Measurements from ENCODE around the gene TMEM125.

Gene TMEM125

GRCh38 chr1:43266881-43267280 is 2.9 kb upstream of the TMEM125 start:
- Histone ChIP-seq H3K9me2 (ENCODE audit: low read depth, low read length) (no peaks in the 10 kb centered on the region), H3F3A (ENCODE audit: insufficient read depth, low read length) (no peaks in the 10 kb centered on the region), H3K9ac (ENCODE audit: low read length) (no peak overlapping the region), H3K4me3 (ENCODE audit: low read depth, low read length, poor library complexity, severe bottlenecking) (no peak overlapping the region), H2AFZ (ENCODE audit: low read length) (no peak overlapping the region), H3K27me3 (ENCODE audit: insufficient read depth, low read length) (no peaks in the 10 kb centered on the region; the same call in 1 of the 2 replicates), H3K27ac (ENCODE audit: low read depth, low read length, poor library complexity, severe bottlenecking) (no peak overlapping the region), H3K4me1 (ENCODE audit: insufficient read depth, low read length, severe bottlenecking) (peaks cover 3% of the 10 kb centered on the region), H3K4me2 (ENCODE audit: low read length) (no peak overlapping the region), H4K20me1 (ENCODE audit: insufficient read depth, low read length) (no peaks in the 10 kb centered on the region), H3K79me2 (ENCODE audit: insufficient read depth, low read length) (no peaks in the 10 kb centered on the region), H3K9me3 (ENCODE audit: low read length) (peaks cover 7% of the 10 kb centered on the region; the same call in 1 of the 2 replicates), H3K36me3 (ENCODE audit: insufficient read depth, low read length) (no peaks in the 10 kb centered on the region)
- TF ChIP-seq CTCF (IDR thresholded peaks at IDR 0.05; ENCODE audit: low read length) = no peak
- TF ChIP-seq EZH2 (IDR thresholded peaks at IDR 0.05; ENCODE audit: borderline replicate concordance, low read length) = no peak

GRCh38 chr1:43267291-43267805 is 2.4 kb upstream of the TMEM125 start:
- no peak overlapping the region for H3K4me2 ChIP-seq (ENCODE audit: low read length)
- TF ChIP-seq EZH2 (IDR thresholded peaks at IDR 0.05; ENCODE audit: borderline replicate concordance, low read length) (no peak), CTCF (IDR thresholded peaks at IDR 0.05; ENCODE audit: low read length) (no peak)
- H2AFZ ChIP-seq (ENCODE audit: low read length) = no peak overlapping the region
- H3K27ac ChIP-seq (ENCODE audit: low read depth, low read length, poor library complexity, severe bottlenecking) = no peak overlapping the region
- H3K79me2 ChIP-seq (ENCODE audit: insufficient read depth, low read length) = no peaks in the 10 kb centered on the region
- no peaks in the 10 kb centered on the region for H4K20me1 ChIP-seq (ENCODE audit: insufficient read depth, low read length)
- H3K4me1 ChIP-seq (ENCODE audit: insufficient read depth, low read length, severe bottlenecking) = peaks cover 3% of the 10 kb centered on the region
- H3K4me3 ChIP-seq (ENCODE audit: low read depth, low read length, poor library complexity, severe bottlenecking) = no peak overlapping the region
- H3K36me3 ChIP-seq (ENCODE audit: insufficient read depth, low read length) = no peaks in the 10 kb centered on the region
- H3K9ac ChIP-seq (ENCODE audit: low read length) = no peak overlapping the region
- H3F3A ChIP-seq (ENCODE audit: insufficient read depth, low read length) = no peaks in the 10 kb centered on the region
- H3K27me3 ChIP-seq (ENCODE audit: insufficient read depth, low read length) = no peaks in the 10 kb centered on the region; the same call in 1 of the 2 replicates
- peaks cover 7% of the 10 kb centered on the region; the same call in 1 of the 2 replicates for H3K9me3 ChIP-seq (ENCODE audit: low read length)
- H3K9me2 ChIP-seq (ENCODE audit: low read depth, low read length) = no peaks in the 10 kb centered on the region

- H3K27ac ChIP-seq (ENCODE audit: low read depth, low read length, poor library complexity, severe bottlenecking) = no peak overlapping the region
- H3K4me2 ChIP-seq (ENCODE audit: low read length) = no peak overlapping the region
- no peaks in the 10 kb centered on the region; the same call in 1 of the 2 replicates for H3K27me3 ChIP-seq (ENCODE audit: insufficient read depth, low read length)
- H2AFZ ChIP-seq (ENCODE audit: low read length) = no peak overlapping the region
- no peaks in the 10 kb centered on the region for H3F3A ChIP-seq (ENCODE audit: insufficient read depth, low read length)
- H3K4me1 ChIP-seq (ENCODE audit: insufficient read depth, low read length, severe bottlenecking) = peaks cover 3% of the 10 kb centered on the region
- no peaks in the 10 kb centered on the region for H3K36me3 ChIP-seq (ENCODE audit: insufficient read depth, low read length)
- H3K9me3 ChIP-seq (ENCODE audit: low read length) = peaks cover 4% of the 10 kb centered on the region; the same call in 1 of the 2 replicates
- no peaks in the 10 kb centered on the region for H4K20me1 ChIP-seq (ENCODE audit: insufficient read depth, low read length)
- H3K9ac ChIP-seq (ENCODE audit: low read length) = no peak overlapping the region
- TF ChIP-seq CTCF (IDR thresholded peaks at IDR 0.05; ENCODE audit: low read length) = no peak
- TF ChIP-seq EZH2 (IDR thresholded peaks at IDR 0.05; ENCODE audit: borderline replicate concordance, low read length) = no peak
- H3K79me2 ChIP-seq (ENCODE audit: insufficient read depth, low read length) = no peaks in the 10 kb centered on the region
- no peaks in the 10 kb centered on the region for H3K9me2 ChIP-seq (ENCODE audit: low read depth, low read length)
- no peak overlapping the region for H3K4me3 ChIP-seq (ENCODE audit: low read depth, low read length, poor library complexity, severe bottlenecking)
Observed at GRCh38 chr1:43267818-43268425, 1.9 kb upstream of the TMEM125 start.

Data from OCI-LY1 (cell line).